Hematopoietic multipotent progenitor cell treated with erythropoietin and hydrocortisone succinate and interleukin-3 and kit ligand, for 4 days (in vitro differentiated cells): ENCODE data around the gene FADS1.

Source experiments
- DNase-seq: peaks from one replicate; pipeline ENCODE4 v3.0.0-alpha.2; 2015

Gene FADS1

GRCh38 chr11:61817471-61818202 lies 834 bp upstream of the FADS1 start:
- no peak for DNase-seq

GRCh38 chr11:61815790-61816735 lies 740 bp downstream of the FADS1 start:
- peak; percentile 83 for DNase-seq

DNA sequence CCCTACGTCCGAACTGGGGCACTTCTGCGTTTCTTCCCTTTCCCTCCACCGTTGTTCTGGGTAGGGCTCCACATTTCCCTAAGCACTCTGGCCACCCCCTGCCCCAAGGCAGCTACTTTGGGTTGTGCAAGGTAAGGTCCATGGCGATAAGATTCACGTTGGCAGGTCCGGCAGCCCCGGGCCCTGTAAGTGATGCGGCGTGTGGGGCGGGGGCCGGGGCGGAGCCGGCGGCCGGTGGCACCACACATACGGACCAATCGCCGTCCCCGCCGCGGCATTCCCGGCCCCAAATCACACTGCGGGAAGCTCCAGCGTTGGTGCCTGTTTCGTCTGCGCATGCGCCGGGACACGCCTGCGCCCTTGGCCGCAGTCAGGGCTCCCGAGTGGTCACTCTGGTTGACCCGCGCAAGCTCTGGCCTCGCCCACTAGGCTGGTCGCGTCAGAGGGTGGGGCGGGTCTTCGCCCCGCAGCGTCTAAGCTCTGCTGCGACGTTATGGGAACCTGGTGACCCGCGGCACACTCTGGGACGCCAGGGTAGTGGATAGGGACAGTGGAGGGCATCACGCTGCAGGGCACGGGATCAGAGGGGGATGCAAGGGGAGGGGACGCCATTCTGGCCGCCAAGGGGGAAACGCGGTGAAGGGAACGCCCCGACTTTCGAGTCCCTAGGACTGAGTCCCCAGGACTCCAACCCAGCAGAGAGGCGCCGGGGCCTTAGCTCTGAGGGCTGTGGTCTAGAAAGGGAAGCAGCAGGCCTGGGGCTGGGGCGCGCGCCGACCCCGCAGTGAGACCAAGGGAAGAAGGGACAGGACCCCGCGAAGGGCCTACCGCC lies 1.6 kb downstream of the FADS1 start:
- peak; percentile 97 for DNase-seq

- peak; percentile 81 for DNase-seq
Measured at GRCh38 chr11:61814247-61814957, 2.4 kb downstream of the FADS1 start.

DNA sequence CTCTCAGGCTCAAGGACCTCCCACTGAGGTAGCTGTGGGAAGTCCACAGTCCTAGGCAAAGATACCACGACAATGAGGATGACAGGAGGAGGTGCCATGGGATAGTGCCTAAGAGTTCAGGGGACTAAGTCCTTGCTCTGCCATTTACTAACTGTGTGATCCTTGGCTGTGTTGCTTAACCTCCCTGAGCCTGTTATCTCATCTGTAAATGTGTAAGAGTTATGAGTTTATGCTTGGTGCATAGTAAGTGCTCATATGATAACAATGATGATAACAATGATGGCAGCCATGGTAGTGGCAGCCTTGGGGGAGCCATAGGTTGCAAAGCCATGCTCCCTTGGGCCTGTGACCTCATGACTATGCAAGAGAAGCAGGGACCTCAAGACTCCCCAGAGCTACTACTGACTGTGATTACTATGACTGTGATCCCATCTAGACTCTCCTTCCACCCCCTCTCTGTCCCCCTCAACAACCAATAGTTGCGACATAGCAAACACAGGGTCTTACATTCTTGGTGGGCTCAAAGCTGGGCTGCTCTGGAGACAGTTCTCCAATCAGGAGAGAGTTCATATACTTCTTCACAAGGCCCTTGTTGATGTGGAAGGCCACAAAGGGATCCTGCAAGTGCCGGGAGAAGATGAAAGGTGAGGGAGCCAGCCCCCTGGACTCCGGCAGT lies 3.9 kb downstream of the FADS1 start:
- no peak for DNase-seq

- no peak for DNase-seq
Measured at GRCh38 chr11:61811831-61812230, 5.0 kb downstream of the FADS1 start.

DNA sequence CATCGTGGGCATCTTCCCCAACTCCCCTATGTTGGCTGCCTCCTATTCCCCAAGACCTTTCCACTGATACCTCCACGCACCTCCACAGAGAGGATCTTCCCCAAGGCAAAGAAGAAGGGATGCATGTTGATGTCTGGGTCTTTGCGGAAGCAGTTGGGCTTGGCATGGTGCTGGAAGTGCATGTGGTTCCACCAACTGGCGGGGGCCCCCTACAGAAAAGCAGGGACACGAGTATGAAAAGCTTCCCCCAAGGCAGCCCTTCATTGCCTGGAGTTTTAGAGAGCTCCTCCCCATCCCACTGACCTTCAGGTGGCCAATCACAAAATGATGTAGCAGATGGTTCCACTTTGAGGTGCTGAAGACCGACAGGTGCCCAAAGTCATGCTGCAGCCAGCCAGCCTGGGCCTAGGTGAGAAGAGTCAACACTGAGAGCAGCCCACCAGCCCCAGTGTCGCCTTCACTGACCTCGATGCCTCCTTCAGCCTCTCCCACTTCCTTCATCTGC lies 6.1 kb downstream of the FADS1 start:
- DNase-seq: no peak

- no peak for DNase-seq
Measured at GRCh38 chr11:61806785-61807184, 10.0 kb downstream of the FADS1 start.

DNA sequence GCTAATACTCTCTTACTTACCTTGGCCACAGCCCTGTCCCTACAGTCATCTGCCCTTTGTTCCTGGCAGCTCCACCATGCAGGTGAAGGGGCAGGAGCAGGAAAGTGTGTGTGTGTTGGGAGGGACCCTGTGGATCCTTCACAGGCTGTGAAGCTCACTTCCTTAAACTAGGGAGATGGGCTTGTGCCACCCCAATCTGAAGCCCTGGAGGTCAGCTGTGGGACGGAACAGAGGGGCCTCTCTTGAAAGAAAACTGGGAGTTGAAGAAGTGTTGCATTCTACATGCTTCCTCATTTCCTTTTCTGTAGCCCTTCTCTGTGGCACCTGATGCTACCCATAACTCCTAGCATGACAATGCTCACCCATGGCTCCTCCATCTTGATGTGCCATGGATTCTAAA lies 11.7 kb downstream of the FADS1 start:
- DNase-seq: no peak

- DNase-seq: no peak
Measured at GRCh38 chr11:61803889-61804647, 12.7 kb downstream of the FADS1 start.

DNA sequence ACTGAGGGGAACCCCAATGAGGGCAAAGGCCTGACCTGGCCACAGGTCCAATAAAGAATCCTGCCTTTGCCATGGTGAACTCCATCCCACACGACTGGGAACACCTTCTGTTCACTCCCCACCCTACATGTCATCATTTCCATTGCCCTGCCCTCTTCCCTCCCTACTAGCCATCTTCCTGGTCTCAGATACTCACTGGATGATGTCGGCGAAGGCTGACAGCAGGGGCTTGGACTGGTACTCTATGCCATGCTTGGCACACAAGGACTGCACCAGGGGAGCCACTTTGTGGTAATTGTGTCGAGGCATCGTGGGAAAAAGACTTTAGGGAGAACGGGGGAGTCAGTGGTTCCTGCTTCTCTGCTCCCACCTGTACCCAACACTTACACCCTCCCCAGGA lies 14.2 kb downstream of the FADS1 start:
- no peak for DNase-seq

DNA sequence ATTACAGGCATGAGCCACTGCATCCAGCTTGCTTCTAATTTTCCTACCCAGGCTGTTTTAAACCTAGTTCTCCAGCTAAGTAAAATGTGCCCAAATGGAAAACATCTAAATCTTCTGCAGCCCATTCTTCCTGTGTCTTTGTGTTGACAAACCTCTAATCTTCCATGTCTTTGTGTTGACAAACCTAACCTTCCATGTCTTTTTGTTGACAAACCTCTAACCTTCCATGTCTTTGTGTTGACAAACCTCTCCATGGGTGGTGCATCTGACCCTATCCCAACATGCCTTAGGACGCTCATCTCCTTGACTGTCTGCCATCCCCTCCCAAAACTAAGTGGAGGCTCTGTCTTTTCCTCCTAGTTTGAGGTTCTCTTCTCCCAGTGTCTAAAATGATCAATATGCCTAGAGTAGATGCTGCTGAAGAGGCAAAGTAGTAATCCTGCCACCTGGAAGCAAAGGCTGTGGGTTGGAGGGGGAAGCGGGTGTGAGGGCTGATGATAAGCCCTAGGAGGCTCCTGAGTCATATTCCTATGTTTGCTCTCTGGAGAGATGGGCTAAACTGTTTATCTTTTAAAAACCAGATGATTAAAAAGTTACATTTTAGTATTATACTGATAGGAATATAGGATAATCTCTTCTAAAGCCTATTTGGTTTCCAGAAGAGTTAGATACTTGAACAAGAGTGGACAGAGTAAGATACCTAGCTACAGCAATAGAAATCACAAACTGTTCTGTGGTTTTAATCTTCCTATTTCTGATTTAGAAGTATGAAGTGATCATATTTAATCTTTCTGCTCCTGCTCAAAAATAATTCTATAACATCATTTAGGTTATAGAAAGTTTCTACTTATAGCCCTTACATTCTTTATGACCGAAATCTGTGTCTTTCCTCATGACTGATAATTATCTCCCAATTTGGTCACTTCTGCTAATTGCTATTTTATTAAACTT lies 16.2 kb downstream of the FADS1 start:
- peak; percentile 72 for DNase-seq

GRCh38 chr11:61799665-61800284 lies 17.0 kb downstream of the FADS1 start:
- no peak for DNase-seq

- DNase-seq: peak; percentile 92
Measured at GRCh38 chr11:61797263-61797944, 19.4 kb downstream of the FADS1 start.

GRCh38 chr11:61795876-61796526 lies 20.8 kb downstream of the FADS1 start:
- no peak for DNase-seq

GRCh38 chr11:61795459-61795858 lies 21.3 kb downstream of the FADS1 start:
- DNase-seq: no peak

- DNase-seq: peak; percentile 20
Measured at GRCh38 chr11:61794579-61794978, 22.2 kb downstream of the FADS1 start.

GRCh38 chr11:61793829-61794204 lies 23.0 kb downstream of the FADS1 start:
- no peak for DNase-seq
